ENCODE results near the gene PRKACA.

DNA sequence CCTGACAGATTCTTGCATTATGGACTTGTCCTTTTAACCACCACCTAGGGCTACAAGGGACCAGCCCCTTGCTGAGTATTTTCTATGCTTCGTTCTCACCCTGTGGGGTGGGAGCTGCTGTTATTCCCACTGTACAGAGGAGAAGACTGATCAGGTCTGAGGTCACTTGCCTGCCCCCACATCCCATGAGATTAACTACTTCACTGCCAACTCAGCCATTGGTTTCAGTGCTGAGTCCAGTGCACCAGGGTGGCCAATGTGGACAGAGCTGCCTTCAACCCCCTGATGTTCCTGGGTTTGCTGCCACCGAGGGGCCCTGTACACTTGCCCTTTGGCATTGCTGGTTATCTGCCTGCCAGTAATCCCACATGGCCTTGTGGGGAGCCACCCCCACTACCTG is 6.9 kb downstream of the PRKACA start:
- TF ChIP-seq, protein P1, sequence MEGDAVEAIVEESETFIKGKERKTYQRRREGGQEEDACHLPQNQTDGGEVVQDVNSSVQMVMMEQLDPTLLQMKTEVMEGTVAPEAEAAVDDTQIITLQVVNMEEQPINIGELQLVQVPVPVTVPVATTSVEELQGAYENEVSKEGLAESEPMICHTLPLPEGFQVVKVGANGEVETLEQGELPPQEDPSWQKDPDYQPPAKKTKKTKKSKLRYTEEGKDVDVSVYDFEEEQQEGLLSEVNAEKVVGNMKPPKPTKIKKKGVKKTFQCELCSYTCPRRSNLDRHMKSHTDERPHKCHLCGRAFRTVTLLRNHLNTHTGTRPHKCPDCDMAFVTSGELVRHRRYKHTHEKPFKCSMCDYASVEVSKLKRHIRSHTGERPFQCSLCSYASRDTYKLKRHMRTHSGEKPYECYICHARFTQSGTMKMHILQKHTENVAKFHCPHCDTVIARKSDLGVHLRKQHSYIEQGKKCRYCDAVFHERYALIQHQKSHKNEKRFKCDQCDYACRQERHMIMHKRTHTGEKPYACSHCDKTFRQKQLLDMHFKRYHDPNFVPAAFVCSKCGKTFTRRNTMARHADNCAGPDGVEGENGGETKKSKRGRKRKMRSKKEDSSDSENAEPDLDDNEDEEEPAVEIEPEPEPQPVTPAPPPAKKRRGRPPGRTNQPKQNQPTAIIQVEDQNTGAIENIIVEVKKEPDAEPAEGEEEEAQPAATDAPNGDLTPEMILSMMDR (IDR thresholded peaks at IDR 0.05), result no peak
- TF ChIP-seq RCOR1 (IDR thresholded peaks at IDR 0.05; ENCODE audit: low read depth, low read length) (no peak), POLR2A (IDR thresholded peaks at IDR 0.05; ENCODE audit: low read length) (no peak), MAZ (IDR thresholded peaks at IDR 0.05; ENCODE audit: borderline replicate concordance, low read depth, low read length) (no peak), EP300 (IDR thresholded peaks at IDR 0.05) (no peak), HMGXB4 (CRISPR knock-in tag; IDR thresholded peaks at IDR 0.05; ENCODE audit: borderline replicate concordance) (no peak), REST (IDR thresholded peaks at IDR 0.05) (no peak), RAD21 (conservative IDR thresholded peaks at IDR 0.05 in 1 of 2, IDR thresholded peaks at IDR 0.05 in 1 of 2) (no peak), CBX8 (IDR thresholded peaks at IDR 0.05) (no peak), USF2 (IDR thresholded peaks at IDR 0.05) (no peak), RARB (CRISPR knock-in tag; IDR thresholded peaks at IDR 0.05) (no peak), SMC3 (IDR thresholded peaks at IDR 0.05) (no peak)

All from A549 (cell line).